ENCODE results near the gene MPV17. TPM values are rescaled to one million over a fixed set of nuclear protein-coding genes. Genes with fewer than 3 reads are reported as not detected.
"Not testable (repeated sequence)": the region's sequence is repeated elsewhere in the genome, so short reads cannot be mapped to it uniquely, and the experiment has no call there.

MPV17 gene
- total RNA-seq, 1 donor from 2014 or later: 86.8 TPM

GRCh38 chr2:27351802-27352598 is 29.1 kb upstream of the MPV17 start:
- Mint-ChIP-seq H3K27me3 (peaks cover 2% of the 10 kb centered on the region), H3K27ac (peak overlapping the region; percentile 3), H3K36me3 (ENCODE audit: low read depth) (peaks cover 25% of the 10 kb centered on the region), H3K4me1 (peaks cover 39% of the 10 kb centered on the region), H3K4me3 (peak overlapping the region; percentile 26), H3K9me3 (no peaks in the 10 kb centered on the region)
- DNase-seq: no peak
- intact Hi-C loops (cut with micrococcal nuclease): no loop called here

DNA sequence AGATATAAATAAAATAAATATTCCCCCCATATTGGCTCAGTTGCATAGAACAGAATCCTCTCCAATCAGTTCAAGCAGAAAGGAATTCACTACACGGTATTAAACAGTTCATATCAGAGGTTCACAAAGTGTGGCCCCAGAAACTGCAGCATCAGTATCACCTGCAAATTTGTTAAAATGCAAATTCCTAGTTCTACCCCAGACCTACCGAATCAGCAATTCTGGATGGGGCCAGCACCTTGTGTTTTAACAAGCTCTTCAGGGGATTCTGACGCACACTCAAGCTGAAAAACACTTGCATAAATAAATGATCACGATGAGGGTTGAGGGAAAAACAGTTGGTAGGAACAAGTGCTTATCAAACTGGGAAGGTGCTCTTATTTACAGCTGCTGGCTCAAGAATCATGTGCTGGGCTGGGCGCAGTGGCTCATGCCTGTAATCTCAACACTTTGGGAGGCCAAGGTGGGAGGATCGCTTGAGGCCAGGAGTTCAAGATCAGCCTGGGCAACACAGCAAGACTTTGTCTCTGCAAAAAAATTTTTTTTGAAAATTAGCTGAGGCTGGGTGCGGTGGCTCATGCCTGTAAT is 27.3 kb upstream of the MPV17 start:
- Mint-ChIP-seq H3K27ac (no peak overlapping the region), H3K4me1 (peaks cover 29% of the 10 kb centered on the region), H3K4me3 (no peak overlapping the region), H3K9me3 (no peaks in the 10 kb centered on the region), H3K36me3 (ENCODE audit: low read depth) (peaks cover 27% of the 10 kb centered on the region), H3K27me3 (no peaks in the 10 kb centered on the region)
- intact Hi-C loops (cut with micrococcal nuclease): no loop called here
- no peak for DNase-seq

- no peaks in the 10 kb centered on the region for H3K9me3 Mint-ChIP-seq
- no peak overlapping the region for H3K27ac Mint-ChIP-seq
- intact Hi-C loops (cut with micrococcal nuclease): no loop called here
- no peak overlapping the region for H3K4me3 Mint-ChIP-seq
- H3K36me3 Mint-ChIP-seq (ENCODE audit: low read depth): peaks cover 34% of the 10 kb centered on the region
- peaks cover 18% of the 10 kb centered on the region for H3K4me1 Mint-ChIP-seq
- no peaks in the 10 kb centered on the region for H3K27me3 Mint-ChIP-seq
- no peak for DNase-seq
Observed at GRCh38 chr2:27347641-27348040, 24.7 kb upstream of the MPV17 start.

DNA sequence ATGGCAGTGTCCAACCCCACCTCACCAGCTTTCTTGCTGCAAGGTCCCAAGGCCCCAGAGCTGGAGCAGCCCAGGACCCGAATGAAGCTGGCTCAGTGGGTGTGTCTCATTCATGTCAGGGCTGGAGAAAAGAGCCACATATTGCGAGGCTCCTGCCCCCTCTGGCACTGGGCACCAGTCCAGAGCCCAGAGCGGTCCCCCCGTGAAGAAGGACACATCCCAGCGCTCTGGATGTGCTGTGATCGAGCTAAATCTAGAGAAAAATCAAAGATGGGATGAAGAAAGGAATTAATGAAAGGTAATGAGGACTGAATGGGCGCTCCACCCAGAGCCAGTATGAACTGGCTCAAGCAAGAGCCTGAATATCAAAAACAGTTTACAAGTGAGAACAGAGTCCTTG is 13.3 kb upstream of the MPV17 start:
- intact Hi-C loops (cut with micrococcal nuclease): no loop called here
- Mint-ChIP-seq H3K9me3 (no peaks in the 10 kb centered on the region), H3K4me1 (no peaks in the 10 kb centered on the region), H3K36me3 (ENCODE audit: low read depth) (peaks cover 46% of the 10 kb centered on the region), H3K27ac (no peak overlapping the region), H3K27me3 (no peaks in the 10 kb centered on the region), H3K4me3 (no peak overlapping the region)
- DNase-seq: no peak

DNA sequence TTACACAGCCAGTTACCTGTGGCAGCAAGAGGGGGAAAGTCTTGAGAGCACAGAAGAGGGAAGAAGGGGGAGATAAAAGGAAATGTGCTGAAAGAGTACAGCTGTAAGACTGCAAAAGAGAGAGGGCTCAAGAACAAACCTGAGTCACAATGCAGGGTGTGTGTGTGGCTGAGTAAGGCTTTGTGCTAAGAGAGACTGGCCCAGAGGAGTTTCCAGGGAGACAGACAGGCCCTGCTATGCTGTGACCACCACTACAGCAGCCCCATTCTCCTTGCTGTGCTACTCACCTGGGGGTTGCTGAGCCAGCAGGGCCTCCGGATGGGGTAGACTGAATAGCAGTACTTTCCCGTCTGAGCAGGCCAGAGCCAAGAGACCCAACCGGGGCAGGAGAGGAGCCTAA is 12.4 kb upstream of the MPV17 start:
- Mint-ChIP-seq H3K36me3 (ENCODE audit: low read depth) (peaks cover 46% of the 10 kb centered on the region), H3K4me1 (no peaks in the 10 kb centered on the region), H3K4me3 (no peak overlapping the region), H3K27ac (peak overlapping the region; percentile 46), H3K27me3 (no peaks in the 10 kb centered on the region), H3K9me3 (no peaks in the 10 kb centered on the region)
- intact Hi-C loops (cut with micrococcal nuclease): no loop called here
- DNase-seq: no peak

- peak overlapping the region; percentile 15 for H3K4me3 Mint-ChIP-seq
- peaks cover 42% of the 10 kb centered on the region for H3K36me3 Mint-ChIP-seq (ENCODE audit: low read depth)
- peak overlapping the region; percentile 1 for H3K27ac Mint-ChIP-seq
- H3K27me3 Mint-ChIP-seq: no peaks in the 10 kb centered on the region
- no peaks in the 10 kb centered on the region for H3K9me3 Mint-ChIP-seq
- H3K4me1 Mint-ChIP-seq: peaks cover 15% of the 10 kb centered on the region
- no peak for DNase-seq
- intact Hi-C loops (cut with micrococcal nuclease): loop anchor here (5.0 kb wide), 1 partner anchor 107 kb away; the partner anchor contains the start of gene CAD
Observed at GRCh38 chr2:27324720-27325119, 1.8 kb upstream of the MPV17 start.

DNA sequence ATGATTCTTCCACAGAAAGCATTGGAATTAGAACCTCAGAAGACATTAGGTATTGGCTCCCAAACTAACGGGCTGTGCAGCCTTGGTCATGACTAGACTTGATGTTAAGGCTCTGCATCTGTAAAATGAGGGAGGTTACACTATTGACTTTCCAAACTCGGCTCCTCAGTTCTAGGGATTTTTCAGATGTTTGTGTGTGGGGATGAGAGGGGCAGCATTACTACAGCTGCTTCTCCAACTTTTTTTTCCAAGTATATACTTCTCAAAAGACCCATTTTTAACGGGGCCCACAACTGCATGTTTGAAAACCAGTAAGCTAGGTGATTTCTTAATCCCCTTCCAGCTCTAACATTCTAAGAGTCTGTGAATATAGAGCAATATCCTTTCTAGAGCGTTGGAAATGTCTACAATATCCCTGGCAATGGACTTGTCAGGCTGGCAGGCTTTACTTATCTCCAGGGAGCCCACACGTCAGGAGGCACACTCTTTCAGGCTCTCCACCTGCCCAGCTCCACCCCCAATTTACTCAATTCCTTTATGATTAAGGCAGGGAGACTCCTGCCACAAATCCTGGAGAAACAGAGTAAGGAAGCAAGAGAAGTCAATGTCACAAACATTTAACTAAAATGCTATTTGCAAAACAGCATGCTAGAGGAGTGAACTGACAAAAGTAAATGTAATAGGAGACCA is 844 bp upstream of the MPV17 start:
- no peak for DNase-seq
- Mint-ChIP-seq H3K27ac (peak overlapping the region; percentile 98), H3K36me3 (ENCODE audit: low read depth) (peaks cover 35% of the 10 kb centered on the region), H3K4me1 (peaks cover 15% of the 10 kb centered on the region), H3K9me3 (no peaks in the 10 kb centered on the region), H3K27me3 (no peaks in the 10 kb centered on the region), H3K4me3 (peak overlapping the region; percentile 99)
- intact Hi-C loops (cut with micrococcal nuclease): loop anchor here (1.0 to 5.0 kb wide), 3 partner anchors 33 to 106 kb away; partner anchors contain the start of genes CAD, EIF2B4, GTF3C2 and SNX17

- intact Hi-C loops (cut with micrococcal nuclease): loop anchor here (2.0 to 5.0 kb wide), 2 partner anchors 34 to 105 kb away; partner anchors contain the start of genes CAD and GTF3C2
- no peaks in the 10 kb centered on the region for H3K9me3 Mint-ChIP-seq
- H3K27me3 Mint-ChIP-seq: no peaks in the 10 kb centered on the region
- peaks cover 26% of the 10 kb centered on the region for H3K36me3 Mint-ChIP-seq (ENCODE audit: low read depth)
- peak; percentile 74 for DNase-seq
- peak overlapping the region; percentile 98 for H3K27ac Mint-ChIP-seq
- peak overlapping the region; percentile 99 for H3K4me3 Mint-ChIP-seq
- peaks cover 15% of the 10 kb centered on the region for H3K4me1 Mint-ChIP-seq
Observed at GRCh38 chr2:27322301-27322765, 564 bp downstream of the MPV17 start.

GRCh38 chr2:27320958-27321543 is 1.8 kb downstream of the MPV17 start:
- DNase-seq: no peak
- Mint-ChIP-seq H3K27ac (no peak overlapping the region), H3K4me3 (no peak overlapping the region), H3K27me3 (no peaks in the 10 kb centered on the region), H3K9me3 (no peaks in the 10 kb centered on the region), H3K4me1 (peaks cover 15% of the 10 kb centered on the region), H3K36me3 (ENCODE audit: low read depth) (peaks cover 17% of the 10 kb centered on the region)
- intact Hi-C loops (cut with micrococcal nuclease): loop anchor here (5.0 kb wide), 1 partner anchor 104 kb away; the partner anchor contains the start of gene CAD

- H3K36me3 Mint-ChIP-seq (ENCODE audit: low read depth): peaks cover 12% of the 10 kb centered on the region
- intact Hi-C loops (cut with micrococcal nuclease): loop anchor here (5.0 kb wide), 1 partner anchor 103 kb away; the partner anchor contains the start of gene CAD
- H3K4me3 Mint-ChIP-seq, H3K27me3 Mint-ChIP-seq, H3K27ac Mint-ChIP-seq, DNase-seq, H3K9me3 Mint-ChIP-seq: not testable (repeated sequence)
- peaks cover 15% of the 10 kb centered on the region for H3K4me1 Mint-ChIP-seq
Observed at GRCh38 chr2:27319839-27320238, 3.1 kb downstream of the MPV17 start.

DNA sequence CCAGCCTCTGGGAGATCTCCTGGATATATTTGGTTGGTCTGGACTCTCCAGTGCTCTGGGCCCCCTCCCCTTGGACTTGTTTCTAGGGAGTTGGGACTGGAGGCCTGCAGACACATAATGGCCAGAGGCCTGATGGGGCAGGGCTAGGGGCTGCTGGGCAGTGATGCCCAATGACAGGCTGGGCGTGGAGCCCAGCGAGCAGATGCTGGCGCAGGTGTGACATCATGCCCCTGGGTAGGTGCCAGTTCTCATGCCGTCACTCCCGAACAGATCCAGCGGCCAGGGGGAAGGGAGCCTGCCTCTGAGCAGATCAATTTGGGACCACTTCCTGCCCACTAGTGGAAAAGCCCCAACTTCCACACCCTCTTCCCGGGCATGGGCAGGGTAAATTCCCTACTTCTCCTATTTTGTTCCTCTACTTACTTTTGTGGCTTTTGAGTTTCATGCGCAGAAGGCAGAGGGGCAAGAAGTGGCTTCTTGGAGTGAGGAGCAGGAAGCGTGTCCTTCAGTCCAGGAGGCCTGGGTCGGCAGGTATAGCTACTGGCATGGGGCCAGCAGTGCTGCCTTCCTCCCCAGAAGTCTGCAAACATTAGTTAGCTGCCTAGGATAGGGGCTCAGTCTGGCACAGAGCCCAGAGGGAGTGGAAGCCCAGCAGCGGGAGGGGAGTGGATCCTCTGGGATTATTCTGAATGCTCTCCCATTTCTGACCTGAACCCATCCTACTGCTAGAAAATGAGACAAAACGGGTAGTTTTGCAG is 6.1 kb downstream of the MPV17 start:
- peaks cover 5% of the 10 kb centered on the region for H3K4me1 Mint-ChIP-seq
- no peak overlapping the region for H3K4me3 Mint-ChIP-seq
- H3K9me3 Mint-ChIP-seq: no peaks in the 10 kb centered on the region
- H3K36me3 Mint-ChIP-seq (ENCODE audit: low read depth): peaks cover 8% of the 10 kb centered on the region
- no peak overlapping the region for H3K27ac Mint-ChIP-seq
- DNase-seq: no peak
- intact Hi-C loops (cut with micrococcal nuclease): no loop called here
- H3K27me3 Mint-ChIP-seq: no peaks in the 10 kb centered on the region

GRCh38 chr2:27315122-27315521 is 7.8 kb downstream of the MPV17 start:
- DNase-seq: no peak
- Mint-ChIP-seq H3K27ac (no peak overlapping the region), H3K36me3 (ENCODE audit: low read depth) (peaks cover 13% of the 10 kb centered on the region), H3K4me3 (no peak overlapping the region), H3K9me3 (no peaks in the 10 kb centered on the region), H3K4me1 (no peaks in the 10 kb centered on the region), H3K27me3 (no peaks in the 10 kb centered on the region)
- intact Hi-C loops (cut with micrococcal nuclease): no loop called here

- Mint-ChIP-seq H3K4me1 (no peaks in the 10 kb centered on the region), H3K27ac (no peak overlapping the region), H3K27me3 (no peaks in the 10 kb centered on the region), H3K9me3 (no peaks in the 10 kb centered on the region), H3K4me3 (no peak overlapping the region), H3K36me3 (ENCODE audit: low read depth) (peaks cover 15% of the 10 kb centered on the region)
- intact Hi-C loops (cut with micrococcal nuclease): no loop called here
- DNase-seq: no peak
Observed at GRCh38 chr2:27314709-27315108, 8.2 kb downstream of the MPV17 start.
